Measurements from ENCODE around the gene NCOR1. TPM values are rescaled to one million over a fixed set of nuclear protein-coding genes. Genes with fewer than 3 reads are reported as not detected.

NCOR1 gene
- total RNA-seq, 1 experiment from 2014 or later = 83.8 TPM

DNA sequence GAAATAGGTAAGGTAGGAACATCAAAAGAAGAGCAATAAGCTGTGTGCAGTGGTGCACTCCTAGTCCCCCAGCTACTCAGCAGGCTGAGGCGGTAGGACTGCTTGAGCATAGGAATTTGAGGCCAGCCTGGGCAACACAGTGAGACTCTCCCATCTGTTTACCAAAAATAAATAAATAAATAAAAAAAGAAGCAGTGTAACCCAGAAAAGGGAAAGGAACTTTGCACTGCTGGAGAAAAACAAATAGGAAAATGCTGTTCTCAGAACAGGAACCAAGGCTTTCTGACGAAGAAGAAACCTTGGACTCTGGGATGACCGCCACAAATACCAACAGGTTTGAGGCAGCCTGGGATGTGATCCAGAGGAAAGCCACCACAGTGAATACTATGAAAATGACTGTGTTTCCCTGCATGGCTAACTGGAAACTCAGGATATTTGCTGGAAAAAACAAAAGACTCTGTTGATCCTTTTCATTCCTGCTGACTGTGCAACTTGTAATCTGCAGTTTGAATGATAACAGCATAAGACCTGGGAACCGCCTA lies 174.6 kb downstream of the NCOR1 start:
- TF ChIP-seq, protein P1, sequence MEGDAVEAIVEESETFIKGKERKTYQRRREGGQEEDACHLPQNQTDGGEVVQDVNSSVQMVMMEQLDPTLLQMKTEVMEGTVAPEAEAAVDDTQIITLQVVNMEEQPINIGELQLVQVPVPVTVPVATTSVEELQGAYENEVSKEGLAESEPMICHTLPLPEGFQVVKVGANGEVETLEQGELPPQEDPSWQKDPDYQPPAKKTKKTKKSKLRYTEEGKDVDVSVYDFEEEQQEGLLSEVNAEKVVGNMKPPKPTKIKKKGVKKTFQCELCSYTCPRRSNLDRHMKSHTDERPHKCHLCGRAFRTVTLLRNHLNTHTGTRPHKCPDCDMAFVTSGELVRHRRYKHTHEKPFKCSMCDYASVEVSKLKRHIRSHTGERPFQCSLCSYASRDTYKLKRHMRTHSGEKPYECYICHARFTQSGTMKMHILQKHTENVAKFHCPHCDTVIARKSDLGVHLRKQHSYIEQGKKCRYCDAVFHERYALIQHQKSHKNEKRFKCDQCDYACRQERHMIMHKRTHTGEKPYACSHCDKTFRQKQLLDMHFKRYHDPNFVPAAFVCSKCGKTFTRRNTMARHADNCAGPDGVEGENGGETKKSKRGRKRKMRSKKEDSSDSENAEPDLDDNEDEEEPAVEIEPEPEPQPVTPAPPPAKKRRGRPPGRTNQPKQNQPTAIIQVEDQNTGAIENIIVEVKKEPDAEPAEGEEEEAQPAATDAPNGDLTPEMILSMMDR (IDR thresholded peaks at IDR 0.05) = no peak
- TF ChIP-seq POLR2AphosphoS5 (IDR thresholded peaks at IDR 0.05; ENCODE audit: low read depth, low read length) = no peak
- no peak for TF ChIP-seq TCF7L2 (IDR thresholded peaks at IDR 0.05; ENCODE audit: low read depth, low read length)
- TF ChIP-seq, protein P2, sequence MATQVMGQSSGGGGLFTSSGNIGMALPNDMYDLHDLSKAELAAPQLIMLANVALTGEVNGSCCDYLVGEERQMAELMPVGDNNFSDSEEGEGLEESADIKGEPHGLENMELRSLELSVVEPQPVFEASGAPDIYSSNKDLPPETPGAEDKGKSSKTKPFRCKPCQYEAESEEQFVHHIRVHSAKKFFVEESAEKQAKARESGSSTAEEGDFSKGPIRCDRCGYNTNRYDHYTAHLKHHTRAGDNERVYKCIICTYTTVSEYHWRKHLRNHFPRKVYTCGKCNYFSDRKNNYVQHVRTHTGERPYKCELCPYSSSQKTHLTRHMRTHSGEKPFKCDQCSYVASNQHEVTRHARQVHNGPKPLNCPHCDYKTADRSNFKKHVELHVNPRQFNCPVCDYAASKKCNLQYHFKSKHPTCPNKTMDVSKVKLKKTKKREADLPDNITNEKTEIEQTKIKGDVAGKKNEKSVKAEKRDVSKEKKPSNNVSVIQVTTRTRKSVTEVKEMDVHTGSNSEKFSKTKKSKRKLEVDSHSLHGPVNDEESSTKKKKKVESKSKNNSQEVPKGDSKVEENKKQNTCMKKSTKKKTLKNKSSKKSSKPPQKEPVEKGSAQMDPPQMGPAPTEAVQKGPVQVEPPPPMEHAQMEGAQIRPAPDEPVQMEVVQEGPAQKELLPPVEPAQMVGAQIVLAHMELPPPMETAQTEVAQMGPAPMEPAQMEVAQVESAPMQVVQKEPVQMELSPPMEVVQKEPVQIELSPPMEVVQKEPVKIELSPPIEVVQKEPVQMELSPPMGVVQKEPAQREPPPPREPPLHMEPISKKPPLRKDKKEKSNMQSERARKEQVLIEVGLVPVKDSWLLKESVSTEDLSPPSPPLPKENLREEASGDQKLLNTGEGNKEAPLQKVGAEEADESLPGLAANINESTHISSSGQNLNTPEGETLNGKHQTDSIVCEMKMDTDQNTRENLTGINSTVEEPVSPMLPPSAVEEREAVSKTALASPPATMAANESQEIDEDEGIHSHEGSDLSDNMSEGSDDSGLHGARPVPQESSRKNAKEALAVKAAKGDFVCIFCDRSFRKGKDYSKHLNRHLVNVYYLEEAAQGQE (IDR thresholded peaks at IDR 0.05; ENCODE audit: insufficient read depth in 1 of 2, low read depth in 2 of 2, low read length in 1 of 2) = no peak
- no peak for TF ChIP-seq SIN3A (IDR thresholded peaks at IDR 0.05; ENCODE audit: borderline replicate concordance, insufficient read depth, low read depth, low read length)
- intact Hi-C loops (cut with micrococcal nuclease; ENCODE audit: unreplicated experiment) (no loop called here), in situ Hi-C loops (cut with HindIII; ENCODE audit: low pct_unique_long_range_greater_than_20kb, low sequenced_read_pairs) (no loop called here)
- no TSS peak for BruUV-seq (replicated peaks)
- Histone ChIP-seq H3K4me1 (ENCODE audit: control insufficient read depth, insufficient read depth, low read length) (no peaks in the 10 kb centered on the region), H3K4me3 (ENCODE audit: low read depth in 2 of 2, low read length in 2 of 2) (no peak overlapping the region), H3K27me3 (ENCODE audit: control insufficient read depth, insufficient read depth, low read length) (no peaks in the 10 kb centered on the region), H3K9me3 (ENCODE audit: control insufficient read depth, insufficient read depth, low read depth, low read length) (no peaks in the 10 kb centered on the region), H3K27ac (ENCODE audit: low read length) (no peak overlapping the region), H3K36me3 (ENCODE audit: control insufficient read depth, insufficient read depth, low read length) (peaks cover 8% of the 10 kb centered on the region)
- CTCF ChIA-PET = no interaction called here
- no peak for ATAC-seq
- no peak for DNase-seq (ENCODE audit: low read depth, low spot score)
- POLR2A ChIA-PET = no interaction called here

DNA sequence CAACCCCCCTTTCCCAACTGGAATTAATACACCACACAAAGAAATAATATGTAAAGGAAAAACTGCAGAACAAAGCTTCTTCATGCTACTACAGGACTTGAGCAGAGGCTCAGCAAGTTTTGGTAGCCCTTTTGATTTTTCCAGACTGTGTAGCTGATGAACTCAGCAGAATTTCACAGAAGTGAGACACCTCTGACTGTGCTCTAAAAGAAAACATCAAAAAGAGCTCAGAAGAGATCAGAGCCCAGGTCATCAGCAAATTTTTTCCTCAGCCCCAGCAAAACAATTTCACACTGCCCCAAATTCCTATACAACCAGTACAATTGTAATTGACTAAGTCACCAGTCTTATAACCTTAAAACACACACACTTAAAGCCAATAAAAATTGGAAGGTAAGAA lies 177.7 kb downstream of the NCOR1 start:
- Histone ChIP-seq H3K36me3 (ENCODE audit: control insufficient read depth, insufficient read depth, low read length) (peaks cover 10% of the 10 kb centered on the region), H3K9me3 (ENCODE audit: control insufficient read depth, insufficient read depth, low read depth, low read length) (no peaks in the 10 kb centered on the region), H3K27me3 (ENCODE audit: control insufficient read depth, insufficient read depth, low read length) (no peaks in the 10 kb centered on the region), H3K4me1 (ENCODE audit: control insufficient read depth, insufficient read depth, low read length) (no peaks in the 10 kb centered on the region), H3K27ac (ENCODE audit: low read length) (no peak overlapping the region), H3K4me3 (ENCODE audit: low read depth in 2 of 2, low read length in 2 of 2) (no peak overlapping the region)
- ATAC-seq = no peak
- intact Hi-C loops (cut with micrococcal nuclease; ENCODE audit: unreplicated experiment) (no loop called here), in situ Hi-C loops (cut with HindIII; ENCODE audit: low pct_unique_long_range_greater_than_20kb, low sequenced_read_pairs) (no loop called here)
- no TSS peak for BruUV-seq (replicated peaks)
- no peak for DNase-seq (ENCODE audit: low read depth, low spot score)
- TF ChIP-seq TCF7L2 (IDR thresholded peaks at IDR 0.05; ENCODE audit: low read depth, low read length) = no peak
- TF ChIP-seq, protein P2 (IDR thresholded peaks at IDR 0.05; ENCODE audit: insufficient read depth in 1 of 2, low read depth in 2 of 2, low read length in 1 of 2) = no peak
- TF ChIP-seq, protein P1 (IDR thresholded peaks at IDR 0.05) = no peak
- no peak for TF ChIP-seq SIN3A (IDR thresholded peaks at IDR 0.05; ENCODE audit: borderline replicate concordance, insufficient read depth, low read depth, low read length)
- no peak for TF ChIP-seq POLR2AphosphoS5 (IDR thresholded peaks at IDR 0.05; ENCODE audit: low read depth, low read length)
- ChIA-PET CTCF (no interaction called here), POLR2A (no interaction called here)
